Neural progenitor cell (in vitro differentiated cells): ENCODE measurements around the gene ZCWPW1.

ENCODE experiments used
- EZH2phosphoT487 ChIP-seq: fragments of 200-600 bp; sonication (generic); IDR thresholded peaks from 2 replicates; pipeline ENCODE4 v1.6.1; 2017; ENCODE audit warnings: antibody characterized with exemption
- TF ChIP-seq, protein P1 (sequence below): fragments of 200-600 bp; sonication (generic); IDR thresholded peaks from 2 replicates; pipeline ENCODE4 v1.5.1; 2017; ENCODE audit warnings: antibody characterized with exemption, mild to moderate bottlenecking

DNA sequence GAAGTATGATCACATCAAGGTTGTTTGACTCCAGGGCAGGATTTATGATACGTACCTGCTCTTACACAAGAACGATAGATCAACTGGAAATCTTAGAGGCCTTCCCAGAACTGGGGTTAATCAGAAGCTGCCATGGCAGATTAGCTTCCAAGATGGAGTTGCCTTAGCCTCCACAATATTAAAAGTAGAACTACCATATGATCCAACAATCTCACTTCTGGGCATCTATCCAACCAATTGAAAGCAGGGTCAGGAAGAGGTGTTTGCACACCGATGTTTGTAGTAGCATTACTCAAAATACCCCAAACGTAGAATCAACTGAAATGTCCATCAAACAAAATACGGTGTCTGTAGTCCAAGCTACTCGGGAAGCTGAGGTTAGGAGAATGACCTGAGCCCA is 64.0 kb downstream of the ZCWPW1 start:
- TF ChIP-seq, protein P1, sequence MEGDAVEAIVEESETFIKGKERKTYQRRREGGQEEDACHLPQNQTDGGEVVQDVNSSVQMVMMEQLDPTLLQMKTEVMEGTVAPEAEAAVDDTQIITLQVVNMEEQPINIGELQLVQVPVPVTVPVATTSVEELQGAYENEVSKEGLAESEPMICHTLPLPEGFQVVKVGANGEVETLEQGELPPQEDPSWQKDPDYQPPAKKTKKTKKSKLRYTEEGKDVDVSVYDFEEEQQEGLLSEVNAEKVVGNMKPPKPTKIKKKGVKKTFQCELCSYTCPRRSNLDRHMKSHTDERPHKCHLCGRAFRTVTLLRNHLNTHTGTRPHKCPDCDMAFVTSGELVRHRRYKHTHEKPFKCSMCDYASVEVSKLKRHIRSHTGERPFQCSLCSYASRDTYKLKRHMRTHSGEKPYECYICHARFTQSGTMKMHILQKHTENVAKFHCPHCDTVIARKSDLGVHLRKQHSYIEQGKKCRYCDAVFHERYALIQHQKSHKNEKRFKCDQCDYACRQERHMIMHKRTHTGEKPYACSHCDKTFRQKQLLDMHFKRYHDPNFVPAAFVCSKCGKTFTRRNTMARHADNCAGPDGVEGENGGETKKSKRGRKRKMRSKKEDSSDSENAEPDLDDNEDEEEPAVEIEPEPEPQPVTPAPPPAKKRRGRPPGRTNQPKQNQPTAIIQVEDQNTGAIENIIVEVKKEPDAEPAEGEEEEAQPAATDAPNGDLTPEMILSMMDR, result no peak
- TF ChIP-seq EZH2phosphoT487, result no peak
